ENCODE measurements around the gene ADAMTSL1. TPM values are rescaled to one million over a fixed set of nuclear protein-coding genes. Genes with fewer than 3 reads are reported as not detected.
A peak's percentile ranks its signal among the peaks of the same experiment; 100 is the strongest.

ADAMTSL1 gene
- total RNA-seq, 2 donors from 2014 or later, result 2.5 to 3.8 TPM

DNA sequence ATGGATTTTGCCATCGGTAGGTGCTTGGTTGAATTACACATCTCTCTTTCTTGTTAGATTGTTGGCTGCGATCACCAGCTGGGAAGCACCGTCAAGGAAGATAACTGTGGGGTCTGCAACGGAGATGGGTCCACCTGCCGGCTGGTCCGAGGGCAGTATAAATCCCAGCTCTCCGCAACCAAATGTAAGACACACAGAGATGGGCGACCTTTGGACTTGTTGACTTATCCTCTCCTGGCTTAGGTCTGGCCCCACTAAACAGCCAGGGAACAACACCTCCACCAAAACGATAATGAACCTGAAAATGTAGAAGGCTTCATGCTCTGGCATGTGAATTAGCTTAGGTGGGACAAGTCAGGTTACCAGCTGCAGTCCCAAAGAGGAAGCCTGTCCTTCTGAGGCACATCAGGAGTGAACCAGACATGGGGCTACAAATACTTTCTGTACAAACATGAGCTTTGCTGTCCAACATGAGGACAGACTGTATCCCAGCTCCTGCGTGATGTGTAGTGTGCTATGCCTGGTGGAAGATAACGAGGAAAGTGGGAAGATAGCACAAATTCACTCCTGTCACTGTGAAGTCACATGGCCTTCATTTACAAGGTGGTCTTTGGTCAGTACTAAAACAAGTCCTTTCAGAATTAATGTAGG is 148.4 kb downstream of the ADAMTSL1 start:
- DNase-seq, result no peak
- ATAC-seq, result no peak
- intact Hi-C loops (cut with DNase I), result no loop called here

DNA sequence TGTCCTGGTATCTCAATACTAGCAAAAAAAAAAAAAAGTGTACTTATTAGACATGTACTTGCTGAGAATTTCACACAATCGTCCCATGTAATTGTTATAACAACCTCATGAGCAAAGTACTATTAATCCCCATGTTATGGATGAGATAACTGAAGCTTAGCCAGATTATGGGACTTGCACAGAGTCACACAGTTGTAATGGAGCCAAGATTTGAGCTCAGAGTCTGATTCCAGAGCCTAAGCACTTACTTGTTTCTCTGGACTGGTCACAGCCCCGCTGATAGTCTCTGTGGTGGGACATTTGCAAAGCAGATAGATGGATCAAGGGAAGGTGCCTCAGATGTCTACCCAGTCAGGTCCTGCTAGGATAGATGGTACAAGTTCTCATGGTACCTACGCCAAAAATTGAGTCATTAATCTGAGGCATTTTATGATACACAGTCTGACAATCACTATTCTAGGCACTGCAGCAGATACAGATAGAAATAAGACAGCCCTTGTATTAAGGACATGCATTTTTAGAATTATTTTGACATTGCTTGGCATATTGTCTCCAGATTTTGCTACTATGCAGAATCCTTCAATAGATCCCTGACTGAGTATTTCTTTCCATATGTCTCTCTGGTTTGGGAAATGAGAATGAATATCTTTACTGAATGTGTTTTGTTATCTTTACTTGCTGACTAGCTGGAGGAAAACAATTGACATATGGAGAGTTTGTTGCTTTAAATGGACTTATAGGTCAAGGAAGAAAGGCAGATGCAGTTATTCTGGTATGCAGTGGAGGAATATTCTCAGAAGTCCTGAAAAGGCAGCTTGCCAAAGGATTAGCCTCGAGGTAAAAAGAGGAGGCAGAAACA is 149.5 kb downstream of the ADAMTSL1 start:
- intact Hi-C loops (cut with DNase I), result no loop called here
- ATAC-seq (no peak), DNase-seq (no peak)

DNA sequence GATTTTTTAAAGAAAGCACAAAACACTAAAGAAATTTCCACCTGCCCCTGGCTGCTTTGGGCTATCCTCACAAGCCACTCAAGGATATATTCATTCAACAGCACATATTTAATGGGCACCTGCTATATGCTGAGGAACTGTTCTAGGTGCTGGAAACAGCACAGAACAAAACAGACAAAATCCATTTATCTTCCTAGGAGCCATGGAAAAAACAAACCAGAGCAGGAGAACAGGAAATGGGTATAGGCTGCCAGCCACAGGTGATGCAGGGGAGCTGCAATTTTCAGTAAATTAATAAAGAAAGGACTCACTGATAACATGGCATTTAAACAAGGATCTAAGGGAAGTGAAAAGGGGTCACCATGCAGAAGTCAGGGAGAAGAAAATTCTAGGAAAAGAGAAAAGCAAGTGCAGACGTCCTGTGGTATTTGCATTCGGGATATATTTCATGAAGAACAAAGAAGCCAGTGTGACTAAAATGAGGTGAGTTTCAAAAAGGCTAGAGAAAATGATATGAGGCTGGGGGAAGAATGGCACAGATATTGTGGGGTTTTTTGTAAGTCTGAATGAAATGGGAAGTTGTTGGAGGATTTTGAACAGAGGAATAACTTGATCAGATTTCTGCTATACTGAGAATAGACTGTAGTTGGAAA is 152.2 kb downstream of the ADAMTSL1 start:
- DNase-seq (no peak), ATAC-seq (no peak)
- intact Hi-C loops (cut with DNase I), result no loop called here

DNA sequence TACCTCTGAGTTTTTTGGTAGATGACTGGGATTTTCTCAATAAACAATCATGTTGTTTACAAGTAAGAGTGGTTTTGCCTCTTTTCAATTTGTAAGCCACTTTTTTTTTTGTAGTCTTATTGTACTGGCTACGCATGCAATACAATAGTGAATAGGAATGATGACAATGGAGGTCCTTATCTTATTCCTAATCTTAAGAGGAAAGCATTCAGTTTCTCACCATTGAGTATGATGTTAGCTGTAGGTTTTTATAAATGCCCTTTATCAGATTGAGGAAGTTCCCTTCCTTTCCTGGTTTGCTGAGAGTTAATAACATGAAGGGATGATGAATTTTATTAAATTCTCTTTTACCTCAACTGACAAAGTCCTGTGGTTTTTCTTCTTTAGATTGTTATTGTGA is 155.2 kb downstream of the ADAMTSL1 start:
- ATAC-seq (no peak), DNase-seq (no peak)
- intact Hi-C loops (cut with DNase I), result no loop called here

DNA sequence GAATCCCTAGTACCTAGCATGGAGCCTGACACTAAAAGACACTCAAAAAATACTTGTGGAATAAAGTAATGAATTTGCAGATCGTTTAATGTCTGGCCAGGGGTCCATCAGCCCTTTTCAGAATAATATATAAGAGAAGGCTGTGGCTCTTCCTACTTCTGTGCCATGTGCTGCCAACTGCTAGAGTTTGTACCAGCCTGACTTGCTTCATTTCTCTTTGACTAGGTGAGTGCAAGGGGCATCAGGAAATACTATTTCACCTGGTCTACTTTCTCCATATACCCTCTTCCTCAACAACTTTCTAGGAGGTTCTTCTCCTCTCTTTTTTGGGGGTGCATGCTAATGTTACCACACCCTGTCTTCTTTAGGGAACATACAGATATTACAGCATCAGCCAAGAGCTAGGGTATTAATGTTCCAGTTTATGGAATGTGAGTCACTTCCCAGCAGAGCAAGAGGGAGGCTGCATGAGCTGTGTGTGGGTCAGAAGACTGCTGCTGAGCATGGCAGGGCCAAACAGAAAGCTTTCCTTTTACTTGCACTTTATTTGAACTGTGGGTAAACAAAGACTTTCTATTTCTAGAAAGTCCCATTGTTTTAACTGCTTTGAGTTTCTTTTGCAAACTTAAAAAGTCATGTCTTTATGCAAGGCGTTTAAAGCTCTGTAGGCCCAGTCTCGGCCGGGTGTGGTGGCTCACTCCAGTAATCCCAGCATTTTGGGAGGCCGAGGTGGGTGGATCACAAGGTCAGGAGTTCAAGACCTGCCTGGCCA is 158.9 kb downstream of the ADAMTSL1 start:
- ATAC-seq (peak; percentile 53 to 95), DNase-seq (peak; percentile 32)
- intact Hi-C loops (cut with DNase I), result no loop called here

DNA sequence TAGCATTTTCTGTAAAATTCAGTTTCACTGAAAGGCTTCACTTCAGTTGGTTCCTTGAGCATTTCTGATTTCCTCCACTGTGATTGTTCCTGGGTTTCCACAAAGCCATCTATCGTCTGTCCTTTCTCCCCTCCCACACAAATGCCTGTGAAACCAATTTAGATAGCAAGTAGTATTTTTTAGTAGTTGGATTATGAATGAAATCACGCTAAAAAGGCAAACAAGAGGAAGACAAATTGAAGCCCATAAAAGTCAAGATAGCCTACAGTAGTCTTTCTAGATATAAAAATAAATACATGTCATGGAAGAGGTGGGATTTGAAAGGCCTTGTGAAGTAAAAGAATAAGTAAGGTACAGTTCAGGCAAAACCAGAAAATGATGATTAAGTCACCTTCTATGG is 162.8 kb downstream of the ADAMTSL1 start:
- DNase-seq (no peak), ATAC-seq (no peak)
- intact Hi-C loops (cut with DNase I), result no loop called here

DNA sequence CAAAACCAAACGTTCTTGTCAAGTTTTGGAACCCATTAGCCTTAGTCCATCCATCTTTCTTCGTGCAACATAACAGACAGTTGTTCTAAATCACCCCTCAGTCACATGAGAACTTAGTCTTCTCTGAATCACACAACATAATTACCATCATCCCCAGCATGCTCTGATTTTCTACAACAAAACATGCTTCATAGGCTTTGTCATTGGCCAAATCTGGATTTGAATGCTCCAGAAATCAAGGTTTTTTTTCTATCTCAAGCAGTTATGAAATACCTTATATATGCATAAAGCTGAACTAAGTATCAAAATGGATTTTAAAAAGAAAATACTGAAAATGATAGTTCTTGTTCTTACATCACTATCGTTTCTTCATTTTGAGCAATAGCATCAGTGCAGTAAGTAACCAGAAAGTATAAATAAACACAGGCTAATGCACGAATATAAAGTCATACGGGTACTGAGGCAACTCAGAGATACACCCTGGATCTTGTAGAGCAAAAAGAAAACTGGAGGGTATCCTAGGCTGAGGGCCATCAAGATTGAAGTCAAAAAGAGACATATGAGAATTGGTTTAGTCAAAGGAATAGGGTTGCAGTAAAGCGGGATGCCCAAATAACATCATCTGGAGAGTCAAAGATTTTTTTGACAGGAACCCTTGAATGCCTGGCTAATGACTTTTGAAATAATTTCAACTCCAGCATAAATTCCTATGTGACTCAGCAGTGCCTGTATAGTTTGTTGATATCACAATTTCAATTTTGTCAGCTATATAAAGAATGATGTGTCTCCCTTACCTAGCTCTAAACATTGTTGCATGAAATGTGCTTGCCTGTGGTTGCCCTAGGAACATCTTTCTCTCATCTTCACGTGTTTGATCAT is 164.7 kb downstream of the ADAMTSL1 start:
- ATAC-seq, result no peak
- DNase-seq, result no peak
- intact Hi-C loops (cut with DNase I), result no loop called here

DNA sequence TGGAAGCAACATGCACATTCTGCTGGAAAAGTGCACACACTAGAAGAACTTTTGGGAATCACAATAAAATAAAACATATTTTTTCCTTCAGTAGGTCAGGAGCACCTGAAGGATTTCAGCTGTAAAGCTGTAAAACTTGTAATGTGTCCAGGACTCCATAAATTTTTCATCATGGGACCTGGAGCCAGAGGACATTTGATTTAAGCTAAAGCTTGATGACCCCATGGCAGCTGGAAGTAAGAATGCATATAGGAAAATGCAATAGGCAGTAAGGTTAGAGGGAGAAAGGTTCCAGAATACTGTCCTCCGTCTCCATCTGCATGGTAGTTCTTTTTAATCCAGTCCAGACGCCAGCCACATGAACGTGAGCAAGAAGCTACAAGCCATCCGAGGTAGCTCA is 166.0 kb downstream of the ADAMTSL1 start:
- intact Hi-C loops (cut with DNase I), result no loop called here
- ATAC-seq (no peak), DNase-seq (no peak)

DNA sequence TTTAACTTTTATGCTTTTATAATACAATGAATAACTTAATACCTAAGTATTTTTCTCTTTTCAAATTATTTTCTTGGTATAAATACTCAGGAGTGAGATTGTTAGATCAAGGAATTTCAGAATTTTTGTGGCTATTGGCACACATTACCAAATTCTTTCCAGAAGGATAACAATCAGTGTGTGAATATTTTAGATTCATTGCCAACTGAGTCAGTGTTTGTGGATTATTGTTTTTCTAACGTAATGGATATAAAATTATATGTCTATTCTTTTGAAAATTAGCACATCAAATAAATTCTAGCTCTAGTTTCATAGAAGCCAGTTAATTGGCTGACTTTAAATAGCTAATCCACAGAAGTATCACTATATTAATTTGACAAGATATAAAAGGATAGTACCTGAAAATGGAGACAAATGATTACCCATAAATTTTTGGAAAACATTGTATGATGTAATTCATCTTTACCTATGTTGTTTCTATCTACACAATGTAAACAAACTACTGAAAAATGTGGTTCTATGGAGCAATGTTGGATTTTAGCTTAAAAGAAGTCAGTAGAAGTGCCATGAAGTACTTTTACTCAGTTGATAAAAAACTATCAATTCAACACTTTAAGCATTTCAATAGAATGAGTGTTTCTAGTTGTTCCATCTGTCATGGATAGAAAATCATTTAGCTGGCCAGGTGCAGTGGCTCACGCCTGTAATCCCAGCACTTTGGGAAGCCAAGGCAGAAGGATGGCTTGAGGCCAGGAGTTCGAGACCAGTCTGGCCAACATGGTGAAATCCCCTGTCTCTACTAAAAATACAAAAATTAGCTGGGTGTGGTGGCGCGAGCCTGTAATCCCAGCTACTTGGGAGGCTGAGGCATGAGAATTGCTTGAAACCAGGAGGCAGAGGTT is 185.1 kb downstream of the ADAMTSL1 start:
- DNase-seq, result no peak
- no peak for ATAC-seq
- intact Hi-C loops (cut with DNase I), result no loop called here

DNA sequence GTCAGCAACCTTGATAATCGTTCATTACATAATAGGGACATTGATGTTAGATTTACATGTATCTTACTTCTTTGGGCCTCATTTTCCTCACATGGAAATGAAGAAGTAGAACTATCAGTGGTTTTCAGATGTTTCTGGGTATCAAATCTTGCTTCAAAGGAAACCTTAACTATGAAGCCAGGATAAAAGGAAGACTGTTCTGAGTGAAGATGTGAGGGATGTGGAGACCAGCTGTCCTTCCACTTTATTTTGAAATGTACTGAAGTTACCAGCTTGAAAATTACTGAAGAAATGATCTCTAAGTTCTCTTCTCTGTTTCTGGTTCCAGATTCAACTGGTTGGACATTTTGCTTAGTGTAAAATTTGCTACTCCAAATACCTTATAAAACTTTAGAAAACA is 186.0 kb downstream of the ADAMTSL1 start:
- DNase-seq (no peak), ATAC-seq (no peak)
- intact Hi-C loops (cut with DNase I), result no loop called here

DNA sequence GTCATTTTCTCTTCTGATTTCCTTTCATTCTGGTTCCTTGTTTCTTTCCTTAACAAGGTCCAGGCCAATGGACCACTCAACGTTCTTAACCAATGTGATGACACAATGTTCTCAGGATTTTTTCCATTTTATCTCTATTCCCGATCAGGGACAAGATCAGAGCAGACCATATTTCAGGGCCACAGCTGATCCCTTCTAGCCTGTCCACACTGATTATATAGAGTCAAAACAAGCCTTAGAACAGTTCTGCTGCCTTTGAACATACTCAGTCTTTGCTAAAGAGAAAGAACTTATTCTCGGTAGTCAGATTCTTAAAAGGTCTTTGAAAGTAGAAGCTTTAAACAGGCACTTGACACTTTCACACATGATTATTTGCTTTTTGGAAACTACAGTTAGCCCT is 188.4 kb downstream of the ADAMTSL1 start:
- ATAC-seq (no peak), DNase-seq (no peak)
- intact Hi-C loops (cut with DNase I), result no loop called here

DNA sequence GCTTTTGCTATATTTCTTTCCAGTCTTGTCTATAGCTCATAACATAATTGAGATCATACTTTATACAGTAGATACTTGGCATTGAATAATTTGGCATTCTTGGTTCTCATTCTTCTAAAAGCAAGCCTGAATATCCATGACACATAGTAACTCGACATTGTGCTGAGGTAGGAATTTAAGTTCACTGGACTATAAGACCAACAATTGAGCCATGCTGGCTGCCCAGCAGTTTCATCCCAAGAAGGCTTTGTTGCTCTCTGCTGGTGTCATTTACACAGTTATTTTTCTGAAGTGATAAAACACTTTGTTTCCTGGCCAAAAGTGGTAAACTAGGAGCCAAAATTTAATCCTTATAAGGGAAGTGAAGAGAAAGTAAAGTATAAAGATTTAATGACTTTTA is 192.0 kb downstream of the ADAMTSL1 start:
- intact Hi-C loops (cut with DNase I), result no loop called here
- DNase-seq (no peak), ATAC-seq (no peak)

DNA sequence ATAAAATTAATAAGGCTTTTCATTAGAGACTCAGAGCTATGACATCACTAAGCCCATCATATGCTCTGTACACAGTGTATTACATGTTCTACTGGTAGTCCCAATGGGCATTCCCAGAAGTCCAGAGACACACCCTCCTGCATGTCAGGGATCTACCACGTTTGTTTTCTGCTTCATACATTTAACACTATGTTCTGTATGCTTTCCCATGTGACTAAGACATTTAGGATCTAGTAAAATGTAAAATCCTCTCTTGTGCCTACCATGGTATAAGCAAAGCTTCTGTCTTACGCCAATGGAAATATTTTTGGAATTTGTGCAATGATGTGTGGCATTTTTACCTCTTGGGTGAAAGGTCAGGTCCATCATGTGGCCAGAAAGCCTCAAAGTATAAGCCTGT is 192.4 kb downstream of the ADAMTSL1 start:
- intact Hi-C loops (cut with DNase I), result no loop called here
- ATAC-seq (no peak), DNase-seq (no peak)

DNA sequence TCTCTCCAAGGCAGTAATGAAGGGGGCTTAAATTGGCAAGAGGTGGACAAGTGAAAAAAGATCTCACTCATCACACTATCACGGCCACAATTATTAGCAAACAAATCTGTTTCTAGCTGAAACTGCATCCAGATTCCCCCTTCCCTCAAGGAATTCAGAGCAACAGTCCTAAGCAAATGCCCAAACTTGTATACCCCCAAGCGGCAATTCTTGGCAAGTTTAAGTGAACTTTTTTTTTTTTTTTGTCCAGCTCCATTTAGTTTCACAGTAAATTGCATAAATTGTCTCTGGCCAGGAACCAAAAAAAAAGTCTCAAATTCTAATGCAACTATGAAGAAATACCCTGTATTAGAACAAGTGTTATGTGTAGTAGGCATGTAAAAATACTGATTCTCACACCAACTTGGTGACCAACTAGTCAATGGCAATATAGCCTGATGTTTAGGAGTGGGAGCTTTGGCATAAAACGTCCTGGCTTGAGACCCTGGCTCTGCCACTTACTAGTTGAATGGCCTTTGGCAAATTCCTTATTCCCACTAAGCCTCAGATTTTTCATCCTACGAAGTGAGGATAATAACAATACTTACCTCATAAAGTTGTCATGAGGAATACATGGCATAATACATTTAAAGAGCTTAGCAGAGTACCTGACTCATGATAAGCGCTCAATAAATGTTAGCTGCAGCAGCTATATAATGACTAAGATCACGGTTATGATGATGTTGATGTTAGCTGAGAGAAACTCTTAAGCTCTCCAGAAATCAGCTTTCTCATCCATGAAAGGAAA is 193.2 kb downstream of the ADAMTSL1 start:
- intact Hi-C loops (cut with DNase I), result no loop called here
- ATAC-seq (peak in 1 of 2 donors; percentile 82), DNase-seq (no peak)

DNA sequence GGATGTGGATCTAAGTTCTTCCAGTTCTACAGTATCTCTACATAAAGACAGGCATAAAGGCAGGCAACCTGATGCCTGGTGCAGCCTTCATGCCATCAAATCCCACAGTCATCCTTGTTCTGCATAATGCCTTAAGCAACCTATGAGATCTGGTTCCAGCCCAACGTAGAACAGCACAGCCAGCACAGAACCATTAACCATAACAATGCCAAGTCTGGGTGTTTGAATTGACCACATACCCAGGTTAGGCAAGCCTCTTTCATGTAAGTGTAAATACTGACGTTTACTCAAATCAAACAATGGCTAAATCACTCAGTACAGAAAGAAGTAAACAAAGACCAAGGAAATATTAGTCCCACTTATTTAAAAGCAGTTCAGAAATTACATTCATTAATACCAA is 195.0 kb downstream of the ADAMTSL1 start:
- ATAC-seq, result no peak
- intact Hi-C loops (cut with DNase I), result no loop called here
- DNase-seq, result no peak

DNA sequence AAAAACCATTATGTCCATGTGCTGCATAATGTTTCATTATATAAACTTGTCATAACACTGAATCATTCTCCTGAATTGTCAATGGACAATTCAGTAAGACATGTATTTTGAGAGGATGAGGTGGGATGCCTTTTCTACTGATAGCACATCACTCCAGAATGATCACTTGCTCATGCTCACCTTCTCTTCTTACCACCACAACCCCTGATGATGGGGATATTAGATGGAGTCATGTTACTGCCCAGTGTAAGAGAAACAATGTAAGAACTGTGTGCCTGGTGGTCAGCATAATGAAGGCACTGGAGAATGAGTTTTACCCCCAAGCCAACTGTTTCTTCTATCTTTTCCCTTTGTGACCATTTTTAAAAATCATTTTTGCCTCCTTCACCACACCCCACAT is 198.8 kb downstream of the ADAMTSL1 start:
- DNase-seq (no peak), ATAC-seq (no peak)
- intact Hi-C loops (cut with DNase I), result no loop called here

DNA sequence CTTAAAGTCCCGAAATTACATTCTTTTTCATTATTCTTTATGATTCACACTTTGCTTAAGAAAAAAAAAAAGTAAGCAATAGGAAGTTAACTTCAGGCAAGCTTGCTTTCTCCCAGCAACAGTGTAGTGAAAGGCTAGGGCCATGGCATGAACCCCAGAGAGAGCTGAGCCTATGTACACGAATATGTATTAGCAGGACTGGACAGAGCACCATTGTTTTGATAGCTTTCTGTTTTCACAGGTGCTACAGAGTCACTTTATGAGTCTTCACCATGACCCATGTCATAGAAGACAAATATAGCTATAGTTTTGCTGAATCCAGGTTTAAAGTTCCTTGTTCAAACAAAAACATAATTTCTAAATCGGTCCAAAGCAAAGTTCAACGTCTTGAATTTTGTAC is 199.2 kb downstream of the ADAMTSL1 start:
- DNase-seq (no peak), ATAC-seq (no peak)
- intact Hi-C loops (cut with DNase I), result no loop called here
